ENCODE results near the gene BAIAP3. TPM values are rescaled to one million over a fixed set of nuclear protein-coding genes. Genes with fewer than 3 reads are reported as not detected.

Gene BAIAP3
- total and polyA plus RNA-seq, 2 of the 8 experiments (the other 6 are each of a cell fraction or from before 2014, with no cell fraction given) = 2.9 to 6.8 TPM

DNA sequence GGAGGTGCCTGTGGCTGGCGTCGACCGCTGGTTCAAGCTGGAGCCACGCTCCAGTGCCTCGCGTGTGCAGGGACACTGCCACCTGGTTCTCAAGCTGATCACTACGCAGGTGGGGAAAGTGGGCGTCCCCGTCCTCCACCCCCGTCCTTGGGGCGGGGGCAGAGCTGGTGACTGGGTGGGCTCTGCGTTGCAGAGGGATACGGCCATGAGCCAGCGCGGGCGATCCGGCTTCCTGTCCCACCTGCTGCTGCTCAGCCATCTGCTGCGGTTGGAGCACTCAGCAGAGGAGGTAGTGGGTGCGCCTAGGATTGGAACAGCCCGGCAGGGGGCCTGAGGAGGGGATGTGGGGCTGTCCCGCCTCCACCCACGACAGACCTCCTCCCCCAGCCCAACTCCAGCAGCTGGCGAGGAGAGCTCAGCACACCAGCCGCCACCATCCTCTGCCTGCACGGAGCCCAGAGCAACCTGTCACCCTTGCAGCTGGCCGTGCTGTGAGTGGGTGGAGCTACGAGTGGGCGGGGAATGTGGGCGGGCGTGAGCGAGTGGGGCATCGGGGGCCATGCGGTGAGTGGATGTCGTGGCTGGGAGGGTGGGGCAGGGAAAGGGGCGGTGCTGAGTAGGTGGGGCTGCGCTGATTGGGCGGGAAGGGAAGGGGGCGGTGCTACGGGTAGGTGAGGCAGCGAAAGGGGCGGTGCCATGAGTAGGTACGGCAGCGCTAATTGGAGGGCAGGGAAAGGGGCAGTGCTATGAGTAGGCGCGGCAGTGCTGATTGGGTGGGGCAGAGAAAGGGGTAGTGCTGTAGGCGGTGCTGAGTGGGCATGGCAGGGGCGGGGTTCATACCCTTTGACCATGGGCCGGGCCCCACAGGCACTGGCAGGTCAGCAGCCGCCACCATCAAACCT, 9.3 kb downstream of the BAIAP3 start (continued):
- TF ChIP-seq, protein P1, sequence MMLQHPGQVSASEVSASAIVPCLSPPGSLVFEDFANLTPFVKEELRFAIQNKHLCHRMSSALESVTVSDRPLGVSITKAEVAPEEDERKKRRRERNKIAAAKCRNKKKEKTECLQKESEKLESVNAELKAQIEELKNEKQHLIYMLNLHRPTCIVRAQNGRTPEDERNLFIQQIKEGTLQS (IDR thresholded peaks at IDR 0.05; ENCODE audit: insufficient read depth, low read depth, low read length) = no peak
